Hepatocyte (in vitro differentiated cells): ENCODE data around the gene OR52A1. TPM values are rescaled to one million over a fixed set of nuclear protein-coding genes. Genes with fewer than 3 reads are reported as not detected.

ENCODE experiments used
- DNase-seq: peaks from one replicate; pipeline ENCODE4 v3.0.0-alpha.2; 2016; ENCODE audit warnings: low spot score
- H2AFZ ChIP-seq: fragments of 200-600 bp; sonication (generic); 2 replicates; pipeline ENCODE4 v1.6.0; 2016; ENCODE audit warnings: antibody characterized with exemption, mild to moderate bottlenecking
- H3K27ac ChIP-seq: fragments of 200-600 bp; sonication (generic); 2 replicates; pipeline ENCODE4 v1.5.1; 2016; ENCODE audit warnings: mild to moderate bottlenecking
- H3K27me3 ChIP-seq: fragments of 200-600 bp; sonication (generic); 2 replicates; pipeline ENCODE4 v1.6.1; 2016
- H3K36me3 ChIP-seq: fragments of 200-600 bp; sonication (generic); replicated peaks from 2 replicates; pipeline ENCODE4 v1.5.1; 2016; ENCODE audit warnings: low read depth; ENCODE audit not compliant: insufficient read depth
- H3K4me1 ChIP-seq: fragments of 200-600 bp; sonication (generic); 2 replicates; pipeline ENCODE4 v1.5.1; 2016; ENCODE audit warnings: mild to moderate bottlenecking, moderate library complexity; ENCODE audit not compliant: insufficient read depth
- H3K4me2 ChIP-seq: fragments of 200-600 bp; sonication (generic); 2 replicates; pipeline ENCODE4 v1.6.0; 2016
- H3K4me3 ChIP-seq: fragments of 200-600 bp; sonication (generic); 2 replicates; pipeline ENCODE4 v1.5.1; 2016; ENCODE audit warnings: mild to moderate bottlenecking
- H3K79me2 ChIP-seq: fragments of 200-600 bp; sonication (generic); 2 replicates; pipeline ENCODE4 v1.6.0; 2017; ENCODE audit warnings: mild to moderate bottlenecking
- H3K9me2 ChIP-seq: fragments of 200-600 bp; sonication (generic); replicated peaks from 2 replicates; pipeline ENCODE4 v1.6.0; 2017; ENCODE audit warnings: mild to moderate bottlenecking; ENCODE audit not compliant: insufficient read depth
- H3K9me3 ChIP-seq: fragments of 200-600 bp; sonication (generic); 2 replicates; pipeline ENCODE4 v1.5.1; 2016; ENCODE audit warnings: low read depth, mild to moderate bottlenecking
- H4K20me1 ChIP-seq: fragments of 200-600 bp; sonication (generic); 2 replicates; pipeline ENCODE4 v1.6.0; 2016; ENCODE audit warnings: mild to moderate bottlenecking; ENCODE audit not compliant: insufficient read depth, poor library complexity, severe bottlenecking
- EZH2 ChIP-seq: fragments of 200-600 bp; sonication (generic); IDR thresholded peaks from 2 replicates; pipeline ENCODE4 v1.6.1; 2016; ENCODE audit warnings: antibody characterized with exemption, mild to moderate bottlenecking, borderline replicate concordance
- EZH2phosphoT487 ChIP-seq: fragments of 200-600 bp; sonication (generic); IDR thresholded peaks from one replicate; pipeline ENCODE4 v1.6.1; 2018; ENCODE audit warnings: antibody characterized with exemption, mild to moderate bottlenecking, low read depth, moderate library complexity; ENCODE audit not compliant: unreplicated experiment, severe bottlenecking
- WGBS: methylation state at CpG from one replicate; pipeline ENCODE4 v1.1.6; 2016; ENCODE audit warnings: low lambda C conversion rate; ENCODE audit errors: missing lambda C conversion rate; 5-methylcytosine and 5-hydroxymethylcytosine counted together
- polyA plus RNA-seq: library from polyadenylated mRNA; unstranded; fragments of >200 nt; fragmentation: Nextera tagmentation; extraction: Ambion mirVana; gene quantifications from 2 replicates; pipeline ENCODE4 v1.2.1, GENCODE V29; 2016
- total RNA-seq: library from RNA; depleted of rRNA; stranded (reverse); fragments of >200 nt; gene quantifications from 2 replicates; pipeline ENCODE4 v1.2.3, GENCODE V29; 2014
- TF ChIP-seq, protein P1 (sequence below): fragments of 200-600 bp; sonication (generic); IDR thresholded peaks from 2 replicates; pipeline ENCODE4 v1.5.1; 2016; ENCODE audit warnings: antibody characterized with exemption, mild to moderate bottlenecking; ENCODE audit not compliant: poor library complexity

OR52A1 gene
- total and polyA plus RNA-seq, 2 experiments from 2014 or later, result not detected

DNA sequence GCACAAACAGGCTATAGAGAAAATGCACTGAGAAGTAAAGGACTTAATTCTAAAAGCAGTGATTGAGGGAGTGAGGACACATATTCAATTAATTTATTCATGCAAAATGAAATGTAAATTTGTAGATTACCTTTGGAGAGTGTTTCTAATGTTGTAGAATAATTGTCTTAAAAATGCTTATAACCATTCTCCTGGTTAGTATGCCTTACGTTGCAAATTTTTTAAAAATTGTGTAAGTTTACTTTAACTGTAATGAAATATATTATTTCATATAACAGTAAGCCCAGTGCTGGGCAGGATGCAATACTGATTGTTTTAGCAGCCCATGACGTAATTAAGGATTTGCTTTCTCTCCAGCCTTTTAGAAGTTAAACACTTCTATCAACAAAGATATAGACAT is 58.5 kb downstream of the OR52A1 start:
- Histone ChIP-seq H3K79me2 (no peaks in the 10 kb centered on the region), H3K4me2 (no peak overlapping the region), H3K27me3 (no peaks in the 10 kb centered on the region), H2AFZ (no peak overlapping the region), H3K4me1 (no peaks in the 10 kb centered on the region), H3K9me3 (no peaks in the 10 kb centered on the region), H3K36me3 (no peaks in the 10 kb centered on the region), H3K9me2 (no peaks in the 10 kb centered on the region), H3K27ac (no peak overlapping the region), H3K4me3 (no peak overlapping the region), H4K20me1 (no peaks in the 10 kb centered on the region)
- DNase-seq, result no peak
- WGBS, result 76% methylated on average over 2 of the region's 2 CpGs
- no peak for TF ChIP-seq EZH2
- TF ChIP-seq, protein P1, sequence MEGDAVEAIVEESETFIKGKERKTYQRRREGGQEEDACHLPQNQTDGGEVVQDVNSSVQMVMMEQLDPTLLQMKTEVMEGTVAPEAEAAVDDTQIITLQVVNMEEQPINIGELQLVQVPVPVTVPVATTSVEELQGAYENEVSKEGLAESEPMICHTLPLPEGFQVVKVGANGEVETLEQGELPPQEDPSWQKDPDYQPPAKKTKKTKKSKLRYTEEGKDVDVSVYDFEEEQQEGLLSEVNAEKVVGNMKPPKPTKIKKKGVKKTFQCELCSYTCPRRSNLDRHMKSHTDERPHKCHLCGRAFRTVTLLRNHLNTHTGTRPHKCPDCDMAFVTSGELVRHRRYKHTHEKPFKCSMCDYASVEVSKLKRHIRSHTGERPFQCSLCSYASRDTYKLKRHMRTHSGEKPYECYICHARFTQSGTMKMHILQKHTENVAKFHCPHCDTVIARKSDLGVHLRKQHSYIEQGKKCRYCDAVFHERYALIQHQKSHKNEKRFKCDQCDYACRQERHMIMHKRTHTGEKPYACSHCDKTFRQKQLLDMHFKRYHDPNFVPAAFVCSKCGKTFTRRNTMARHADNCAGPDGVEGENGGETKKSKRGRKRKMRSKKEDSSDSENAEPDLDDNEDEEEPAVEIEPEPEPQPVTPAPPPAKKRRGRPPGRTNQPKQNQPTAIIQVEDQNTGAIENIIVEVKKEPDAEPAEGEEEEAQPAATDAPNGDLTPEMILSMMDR, result no peak
- no peak for TF ChIP-seq EZH2phosphoT487

Other genes starting within 250 kb of the OR52A1 start
- gene OR51G2, start 235.4 kb downstream of the OR52A1 start, total RNA-seq, result not detected in 2 replicates
- gene OR51G2, start 235.4 kb downstream of the OR52A1 start, polyA plus RNA-seq, result not detected in 2 replicates
- not detected in 2 replicates for gene OR51G1, start 230.4 kb downstream of the OR52A1 start, total RNA-seq
- not detected in 2 replicates for gene OR51G1, start 230.4 kb downstream of the OR52A1 start, polyA plus RNA-seq
- not detected in 2 replicates for gene OR51A4, start 207.2 kb downstream of the OR52A1 start, total RNA-seq
- not detected in 2 replicates for gene OR51A4, start 207.2 kb downstream of the OR52A1 start, polyA plus RNA-seq
- not detected in 2 replicates for gene OR51A2, start 199.0 kb downstream of the OR52A1 start, total RNA-seq
- gene OR51A2, start 199.0 kb downstream of the OR52A1 start, polyA plus RNA-seq, result not detected in 2 replicates
- not detected in 2 replicates for gene OR51L1, start 159.9 kb downstream of the OR52A1 start, total RNA-seq
- gene OR51L1, start 159.9 kb downstream of the OR52A1 start, polyA plus RNA-seq, result not detected in 2 replicates
- gene OR52J3, start 108.2 kb downstream of the OR52A1 start, total RNA-seq, result not detected in 2 replicates
- gene OR52J3, start 108.2 kb downstream of the OR52A1 start, polyA plus RNA-seq, result not detected in 2 replicates
- not detected in 2 replicates for gene OR52E2, start 95.1 kb downstream of the OR52A1 start, total RNA-seq
- not detected in 2 replicates for gene OR52E2, start 95.1 kb downstream of the OR52A1 start, polyA plus RNA-seq
- not detected in 2 replicates for gene OR52E1, start 85.2 kb downstream of the OR52A1 start, total RNA-seq
- not detected in 2 replicates for gene OR52E1, start 85.2 kb downstream of the OR52A1 start, polyA plus RNA-seq
- not detected in 2 replicates for gene OR52A5, start 16.4 kb downstream of the OR52A1 start, total RNA-seq
- gene OR52A5, start 16.4 kb downstream of the OR52A1 start, polyA plus RNA-seq, result not detected in 2 replicates
- not detected in 2 replicates for gene OR51V1, start 45.9 kb upstream of the OR52A1 start, total RNA-seq
- gene OR51V1, start 45.9 kb upstream of the OR52A1 start, polyA plus RNA-seq, result not detected in 2 replicates
- not detected in 2 replicates for gene HBB, start 72.3 kb upstream of the OR52A1 start, total RNA-seq
- gene HBB, start 72.3 kb upstream of the OR52A1 start, polyA plus RNA-seq, result not detected in 2 replicates
- not detected in 2 replicates for gene HBD, start 79.7 kb upstream of the OR52A1 start, total RNA-seq
- not detected in 2 replicates for gene HBD, start 79.7 kb upstream of the OR52A1 start, polyA plus RNA-seq
- not detected in 2 replicates for gene HBG1, start 95.1 kb upstream of the OR52A1 start, total RNA-seq
- not detected in 2 replicates for gene HBG1, start 95.1 kb upstream of the OR52A1 start, polyA plus RNA-seq
- not detected in 2 replicates for gene HBG2, start 100.0 kb upstream of the OR52A1 start, total RNA-seq
- 0.63 TPM in 1 of 2 replicates, not detected in the other for gene HBG2, start 100.0 kb upstream of the OR52A1 start, polyA plus RNA-seq
- 1.1 and 1.6 TPM in 2 replicates for gene HBE1, start 115.2 kb upstream of the OR52A1 start, total RNA-seq
- gene HBE1, start 115.2 kb upstream of the OR52A1 start, polyA plus RNA-seq, result 0.25 and 1.5 TPM in 2 replicates
- not detected in 2 replicates for gene OR51B4, start 147.2 kb upstream of the OR52A1 start, total RNA-seq
- gene OR51B4, start 147.2 kb upstream of the OR52A1 start, polyA plus RNA-seq, result 0.17 TPM in 1 of 2 replicates, not detected in the other
- not detected in 2 replicates for gene OR51B2, start 169.5 kb upstream of the OR52A1 start, total RNA-seq
- not detected in 2 replicates for gene OR51B2, start 169.5 kb upstream of the OR52A1 start, polyA plus RNA-seq
- gene OR51B5, start 188.8 kb upstream of the OR52A1 start, total RNA-seq, result 0.20 TPM in 1 of 2 replicates, not detected in the other
- gene OR51B5, start 188.8 kb upstream of the OR52A1 start, polyA plus RNA-seq, result not detected in 2 replicates
- not detected in 2 replicates for gene OR51B6, start 196.8 kb upstream of the OR52A1 start, total RNA-seq
- gene OR51B6, start 196.8 kb upstream of the OR52A1 start, polyA plus RNA-seq, result not detected in 2 replicates
- not detected in 2 replicates for gene OR51M1, start 229.1 kb upstream of the OR52A1 start, total RNA-seq
- gene OR51M1, start 229.1 kb upstream of the OR52A1 start, polyA plus RNA-seq, result not detected in 2 replicates